ENCODE results near the gene ORC3. TPM values are rescaled to one million over a fixed set of nuclear protein-coding genes. Genes with fewer than 3 reads are reported as not detected.

The ORC3 gene
- total and polyA plus RNA-seq, 10 of the 15 experiments (the other 5 are each of a cell fraction or from before 2014, with no cell fraction given), result 27.2 to 76.3 (median 54.6) TPM

GRCh38 chr6:87701344-87701675 lies 111.4 kb downstream of the ORC3 start:
- Histone ChIP-seq H3K4me2 (ENCODE audit: control insufficient read depth, insufficient read depth) (no peak overlapping the region), H3K36me3 (ENCODE audit: control insufficient read depth in 2 of 2, insufficient read depth in 2 of 2, low read length in 1 of 2) (peaks cover 0 to 6% of the 10 kb centered on the region in 2 experiments; a peak in 2 of 4 replicates), H3K9me3 (replicated peaks; ENCODE audit: control insufficient read depth, insufficient read depth, low read length) (no peaks in the 10 kb centered on the region), H3K27me3 (replicated peaks in 1 of 2; ENCODE audit: control insufficient read depth in 2 of 2, insufficient read depth in 2 of 2, low read length in 1 of 2) (no peaks in the 10 kb centered on the region), H3K79me2 (ENCODE audit: control insufficient read depth, insufficient read depth, low read length) (peaks cover 56% of the 10 kb centered on the region), H3K27ac (ENCODE audit: control insufficient read depth, insufficient read depth) (peak overlapping the region; percentile 97), H2AFZ (ENCODE audit: control insufficient read depth, low read depth, low read length) (peak overlapping the region; percentile 8; the same call in 1 of the 2 replicates), H3K4me1 (ENCODE audit: control insufficient read depth, insufficient read depth, low read length) (peaks cover 32% of the 10 kb centered on the region), H4K20me1 (ENCODE audit: control insufficient read depth, insufficient read depth) (no peaks in the 10 kb centered on the region), H3K9ac (ENCODE audit: control insufficient read depth, insufficient read depth, low read length) (peak overlapping the region; percentile 98), H3K4me3 (peak overlapping the region; percentile 96)
- POLR2A ChIA-PET, result interaction anchor here (0.6 to 2.0 kb wide), 14 partner anchors 8 to 1168 kb away, joined by 3 to 8 read pairs (median 4); no protein-coding TSS in a partner anchor
- intact Hi-C loops (cut with micrococcal nuclease; ENCODE audit: unreplicated experiment), result loop anchor here (5.0 to 10.0 kb wide), 4 partner anchors 226 to 793 kb away; partner anchors contain the start of genes CNR1 and ZNF292
- no TSS peak for BruUV-seq (replicated peaks)
- TF ChIP-seq YY1 (IDR thresholded peaks at IDR 0.05; ENCODE audit: low read depth, low read length) (peak; percentile 68), PML (IDR thresholded peaks at IDR 0.05; ENCODE audit: low read length) (no peak)
- CTCF ChIA-PET, result interaction anchor here (0.7 to 1.5 kb wide), 4 partner anchors 49 to 1170 kb away, joined by 3 to 7 read pairs (median 3); no protein-coding TSS in a partner anchor
- ATAC-seq, result peak; percentile 2; the same call in 2 of the 3 replicates
- DNase-seq (ENCODE audit: low read depth, low spot score), result no peak
- RAD21 ChIA-PET (ENCODE audit: unreplicated experiment), result interaction anchor here (1.2 to 3.5 kb wide), 13 partner anchors 14 to 1080 kb away, joined by 3 to 29 read pairs (median 6); partner anchors contain the start of genes ORC3 and RARS2
- no peak for FAIRE-seq
- 0% methylated on average over 22 of the region's 36 CpGs for whole genome bisulfite sequencing (ENCODE audit: insufficient coverage, insufficient replicate concordance, low lambda C conversion rate, missing lambda C conversion rate)
- SMC1A ChIA-PET (ENCODE audit: uncharacterized antibody, unreplicated experiment), result interaction anchor here (1.0 to 8.9 kb wide), 14 partner anchors 14 to 228 kb away, joined by 3 to 83 read pairs (median 7); no protein-coding TSS in a partner anchor
- in situ Hi-C loops (cut with MboI), result no loop called here

DNA sequence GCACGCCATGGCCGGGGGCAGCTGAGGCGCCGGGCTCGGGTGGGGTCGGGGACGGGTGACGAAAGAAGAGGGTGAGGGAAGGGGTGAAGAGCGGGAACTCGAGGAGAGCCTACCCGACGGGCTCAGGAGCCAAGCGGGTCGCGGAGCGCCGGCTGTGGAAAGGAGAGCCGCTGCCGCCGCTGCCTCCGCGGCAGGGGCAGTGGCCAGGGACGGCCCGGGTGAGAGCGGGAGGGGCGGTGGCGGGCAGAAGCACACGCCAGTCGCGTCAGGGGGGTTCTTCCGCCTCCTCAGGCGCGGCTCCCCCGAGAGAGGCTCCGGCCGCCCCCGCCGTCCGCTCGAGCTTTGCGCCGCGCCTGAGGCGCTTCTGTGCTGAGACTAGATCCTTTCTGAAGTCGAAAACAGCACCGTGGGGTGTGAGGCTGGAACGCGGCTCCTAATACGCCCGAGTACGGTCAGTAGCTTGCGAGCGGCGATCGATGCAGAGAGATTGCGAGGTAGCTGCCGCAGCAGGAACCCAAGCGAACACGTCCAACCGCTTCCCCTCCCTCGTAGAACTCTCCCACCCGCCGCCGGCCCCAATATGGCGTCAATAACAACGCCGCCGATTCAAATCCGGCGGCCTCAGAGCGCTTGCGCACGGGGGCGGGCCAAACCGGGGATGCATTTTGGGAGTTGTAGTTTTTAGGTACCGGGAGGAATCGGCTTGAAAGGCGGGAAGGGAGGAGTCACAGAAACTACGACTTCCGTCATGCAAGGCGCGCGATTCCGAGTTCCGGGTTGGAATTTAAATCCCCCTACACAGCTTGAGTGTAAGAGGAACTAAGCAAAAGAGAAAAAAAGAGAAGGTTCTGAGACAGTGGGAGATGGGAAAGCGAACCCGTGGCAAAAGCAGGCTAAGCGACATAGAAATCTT lies 112.0 kb downstream of the ORC3 start, which contains the start of gene AKIRIN2:
Gene AKIRIN2 (minus strand): TSS at position 558 of the 913 bp plus-strand sequence. CDS start 549 bp downstream, at position 9.
- peak within 1 kb of the TSS; percentile 97 for H3K27ac ChIP-seq (ENCODE audit: control insufficient read depth, insufficient read depth)
- H3K4me3 ChIP-seq, result peak within 1 kb of the TSS; percentile 96
- in situ Hi-C loops (cut with MboI), result no loop called here
- DNase-seq (ENCODE audit: low read depth, low spot score) (peak; percentile 97), FAIRE-seq (peak; percentile 83), ATAC-seq (peak; percentile 73)
- intact Hi-C loops (cut with micrococcal nuclease; ENCODE audit: unreplicated experiment), result loop anchor here (2.0 to 10.0 kb wide), 5 partner anchors 55 to 793 kb away; partner anchors contain the start of genes CNR1 and ZNF292
- ChIA-PET POLR2A (interaction anchor here (0.5 to 2.7 kb wide), 20 partner anchors 9 to 1167 kb away, joined by 3 to 12 read pairs (median 4); no protein-coding TSS in a partner anchor), SMC1A (ENCODE audit: uncharacterized antibody, unreplicated experiment) (interaction anchor here (0.7 to 3.2 kb wide), 24 partner anchors 12 to 1050 kb away, joined by 3 to 14 read pairs (median 5); no protein-coding TSS in a partner anchor), CTCF (interaction anchor here (0.6 to 1.5 kb wide), 7 partner anchors 12 to 1169 kb away, joined by 3 to 4 read pairs (median 3); no protein-coding TSS in a partner anchor), RAD21 (ENCODE audit: unreplicated experiment) (interaction anchor here (0.7 to 3.5 kb wide), 21 partner anchors 10 to 463 kb away, joined by 3 to 29 read pairs (median 4); partner anchors contain the start of genes ORC3 and RARS2)
- BruUV-seq (replicated peaks), result no TSS peak
- peak within 1 kb of the TSS; percentile 98 for H3K9ac ChIP-seq (ENCODE audit: control insufficient read depth, insufficient read depth, low read length)
- H4K20me1 ChIP-seq (ENCODE audit: control insufficient read depth, insufficient read depth), result no peaks in the 10 kb centered on the region
- H2AFZ ChIP-seq (ENCODE audit: control insufficient read depth, low read depth, low read length), result peak within 1 kb of the TSS; percentile 83
- H3K36me3 ChIP-seq (ENCODE audit: control insufficient read depth in 2 of 2, insufficient read depth in 2 of 2, low read length in 1 of 2), result peaks cover 0 to 6% of the 10 kb centered on the region in 2 experiments; a peak in 2 of 4 replicates
- no peaks in the 10 kb centered on the region for H3K9me3 ChIP-seq (replicated peaks; ENCODE audit: control insufficient read depth, insufficient read depth, low read length)
- H3K79me2 ChIP-seq (ENCODE audit: control insufficient read depth, insufficient read depth, low read length), result peaks cover 52% of the 10 kb centered on the region
- no peaks in the 10 kb centered on the region for H3K27me3 ChIP-seq (replicated peaks in 1 of 2; ENCODE audit: control insufficient read depth in 2 of 2, insufficient read depth in 2 of 2, low read length in 1 of 2)
- H3K4me2 ChIP-seq (ENCODE audit: control insufficient read depth, insufficient read depth), result peak within 1 kb of the TSS; percentile 92
- WGBS (ENCODE audit: insufficient coverage, insufficient replicate concordance, low lambda C conversion rate, missing lambda C conversion rate), result 1% methylated on average over 82 of the region's 88 CpGs
- H3K4me1 ChIP-seq (ENCODE audit: control insufficient read depth, insufficient read depth, low read length), result peaks cover 33% of the 10 kb centered on the region
- TF ChIP-seq FOXM1 (IDR thresholded peaks at IDR 0.05; ENCODE audit: low read depth, low read length) (no peak; the same call in 1 of the 2 replicates), CREM (IDR thresholded peaks at IDR 0.05; ENCODE audit: low read depth) (no peak; the same call in 1 of the 2 replicates), STAT3 (IDR thresholded peaks at IDR 0.05; ENCODE audit: low read depth, low read length) (no peak), BRCA1 (IDR thresholded peaks at IDR 0.05; ENCODE audit: low read depth, low read length) (no peak), MTA3 (IDR thresholded peaks at IDR 0.05; ENCODE audit: borderline replicate concordance, low read length) (no peak), ETV6 (conservative IDR thresholded peaks at IDR 0.05 in 1 of 2, IDR thresholded peaks at IDR 0.05 in 1 of 2; ENCODE audit: borderline replicate concordance in 1 of 2, low read depth in 1 of 2) (no peak), FOXK2 (IDR thresholded peaks at IDR 0.05) (no peak)
- TF ChIP-seq, protein P1, sequence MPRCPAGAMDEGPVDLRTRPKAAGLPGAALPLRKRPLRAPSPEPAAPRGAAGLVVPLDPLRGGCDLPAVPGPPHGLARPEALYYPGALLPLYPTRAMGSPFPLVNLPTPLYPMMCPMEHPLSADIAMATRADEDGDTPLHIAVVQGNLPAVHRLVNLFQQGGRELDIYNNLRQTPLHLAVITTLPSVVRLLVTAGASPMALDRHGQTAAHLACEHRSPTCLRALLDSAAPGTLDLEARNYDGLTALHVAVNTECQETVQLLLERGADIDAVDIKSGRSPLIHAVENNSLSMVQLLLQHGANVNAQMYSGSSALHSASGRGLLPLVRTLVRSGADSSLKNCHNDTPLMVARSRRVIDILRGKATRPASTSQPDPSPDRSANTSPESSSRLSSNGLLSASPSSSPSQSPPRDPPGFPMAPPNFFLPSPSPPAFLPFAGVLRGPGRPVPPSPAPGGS (IDR thresholded peaks at IDR 0.05; ENCODE audit: borderline replicate concordance, insufficient read depth, low read depth, low read length, poor library complexity, severe bottlenecking), result peak; percentile 18
